ENCODE data around the gene EBI3. TPM values are rescaled to one million over a fixed set of nuclear protein-coding genes. Genes with fewer than 3 reads are reported as not detected.
"Not testable (repeated sequence)": the region's sequence is repeated elsewhere in the genome, so short reads cannot be mapped to it uniquely, and the experiment has no call there.

The EBI3 gene
- total and polyA plus RNA-seq, 9 donors = 0.58 to 6.6 (median 1.2) TPM; not detected in 1

- Histone ChIP-seq H3K27me3 (no peaks in the 10 kb centered on the region), H3K27ac (no peak overlapping the region), H3K9me3 (no peaks in the 10 kb centered on the region), H3K36me3 (no peaks in the 10 kb centered on the region), H3K4me3 (no peak overlapping the region), H3K4me1 (ENCODE audit: insufficient read depth) (peaks cover 1% of the 10 kb centered on the region)
- intact Hi-C loops (cut with DNase I) = loop anchor here (5.0 to 10.0 kb wide), 6 partner anchors 78 to 288 kb away; partner anchors contain the start of genes MPND (in 1 of the 4) and SEMA6B (in 1 of the 4)
- TF ChIP-seq, protein P1, sequence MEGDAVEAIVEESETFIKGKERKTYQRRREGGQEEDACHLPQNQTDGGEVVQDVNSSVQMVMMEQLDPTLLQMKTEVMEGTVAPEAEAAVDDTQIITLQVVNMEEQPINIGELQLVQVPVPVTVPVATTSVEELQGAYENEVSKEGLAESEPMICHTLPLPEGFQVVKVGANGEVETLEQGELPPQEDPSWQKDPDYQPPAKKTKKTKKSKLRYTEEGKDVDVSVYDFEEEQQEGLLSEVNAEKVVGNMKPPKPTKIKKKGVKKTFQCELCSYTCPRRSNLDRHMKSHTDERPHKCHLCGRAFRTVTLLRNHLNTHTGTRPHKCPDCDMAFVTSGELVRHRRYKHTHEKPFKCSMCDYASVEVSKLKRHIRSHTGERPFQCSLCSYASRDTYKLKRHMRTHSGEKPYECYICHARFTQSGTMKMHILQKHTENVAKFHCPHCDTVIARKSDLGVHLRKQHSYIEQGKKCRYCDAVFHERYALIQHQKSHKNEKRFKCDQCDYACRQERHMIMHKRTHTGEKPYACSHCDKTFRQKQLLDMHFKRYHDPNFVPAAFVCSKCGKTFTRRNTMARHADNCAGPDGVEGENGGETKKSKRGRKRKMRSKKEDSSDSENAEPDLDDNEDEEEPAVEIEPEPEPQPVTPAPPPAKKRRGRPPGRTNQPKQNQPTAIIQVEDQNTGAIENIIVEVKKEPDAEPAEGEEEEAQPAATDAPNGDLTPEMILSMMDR (IDR thresholded peaks at IDR 0.05) = peak; percentile 59 to 65 (median 62)
- TF ChIP-seq EP300 (IDR thresholded peaks at IDR 0.05) = no peak
- peak; percentile 34 to 72 (median 65) for DNase-seq
- 35 to 37% (median 35%) methylated on average over 21 of the region's 21 CpGs for WGBS, 3 donors
Measured at GRCh38 chr19:4267101-4267900, 38.0 kb downstream of the EBI3 start.

DNA sequence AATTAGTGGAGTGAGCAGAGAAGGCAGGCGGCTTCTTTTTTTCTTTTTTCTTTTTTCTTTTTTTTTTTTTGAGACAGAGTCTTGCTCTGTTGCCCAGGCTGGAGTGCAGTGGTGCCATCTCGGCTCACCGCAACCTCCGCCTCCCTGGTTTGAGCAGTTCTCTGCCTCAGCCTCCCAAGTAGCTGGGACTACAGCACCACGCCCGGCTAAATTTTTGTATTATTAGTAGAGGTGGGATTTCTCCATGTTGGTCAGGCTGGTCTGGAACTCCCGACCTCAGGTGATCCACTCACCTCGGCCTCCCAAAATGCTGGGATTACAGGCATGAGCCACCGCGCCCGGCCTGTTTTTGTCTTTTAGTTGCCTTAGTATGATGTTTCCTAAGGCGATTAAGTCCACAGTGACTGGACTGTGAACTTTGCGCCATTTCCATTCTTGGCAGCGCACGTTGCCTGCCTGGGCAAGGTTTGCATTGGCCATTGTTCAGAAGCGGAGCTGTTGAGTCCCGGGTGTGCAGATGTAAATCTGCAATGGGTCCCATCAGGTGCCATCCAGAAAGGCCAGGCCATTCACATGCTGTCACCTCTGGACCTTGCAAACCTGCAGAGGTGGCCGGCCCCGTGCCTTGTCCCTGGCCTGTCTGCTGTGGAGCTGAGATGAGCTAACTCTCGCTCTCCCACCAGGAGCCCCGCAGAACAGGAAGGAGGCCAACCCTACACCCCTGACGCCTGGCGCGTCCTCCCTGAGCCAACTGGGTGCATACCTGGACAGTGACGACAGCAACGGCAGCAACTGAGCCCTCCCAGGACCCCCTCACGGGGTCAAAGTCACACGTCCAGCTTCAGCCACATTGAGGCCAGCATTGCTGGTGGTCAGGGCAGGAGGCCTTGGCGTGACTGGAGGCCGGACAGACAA, 38.8 kb downstream of the EBI3 start:
- no peak overlapping the region for H3K4me3 ChIP-seq
- WGBS, 3 donors = 85 to 92% (median 86%) methylated on average over 28 to 30 of the region's 30 CpGs
- peaks cover 1% of the 10 kb centered on the region for H3K4me1 ChIP-seq (ENCODE audit: insufficient read depth)
- H3K27me3 ChIP-seq = no peaks in the 10 kb centered on the region
- DNase-seq = no peak
- no peaks in the 10 kb centered on the region for H3K9me3 ChIP-seq
- no peak overlapping the region for H3K27ac ChIP-seq
- no peaks in the 10 kb centered on the region for H3K36me3 ChIP-seq
- intact Hi-C loops (cut with DNase I) = loop anchor here (5.0 to 10.0 kb wide), 6 partner anchors 77 to 287 kb away; partner anchors contain the start of genes MPND (in 1 of the 4) and SEMA6B (in 1 of the 4)
- TF ChIP-seq, protein P1 (IDR thresholded peaks at IDR 0.05) = no peak
- TF ChIP-seq POLR2A (IDR thresholded peaks at IDR 0.05) (no peak), EP300 (IDR thresholded peaks at IDR 0.05) (no peak)

GRCh38 chr19:4268816-4269430, 39.6 kb downstream of the EBI3 start:
- no peaks in the 10 kb centered on the region for H3K27me3 ChIP-seq
- DNase-seq = no peak
- H3K27ac ChIP-seq = no peak overlapping the region
- 87 to 89% (median 89%) methylated on average over 12 to 13 of the region's 13 CpGs for WGBS, 3 donors
- TF ChIP-seq, protein P1 (IDR thresholded peaks at IDR 0.05) = no peak
- TF ChIP-seq POLR2A (IDR thresholded peaks at IDR 0.05) = no peak
- TF ChIP-seq EP300 (IDR thresholded peaks at IDR 0.05) = no peak
- H3K4me3 ChIP-seq = no peak overlapping the region
- intact Hi-C loops (cut with DNase I) = loop anchor here (5.0 to 10.0 kb wide), 6 partner anchors 76 to 286 kb away; partner anchors contain the start of genes MPND (in 1 of the 4) and SEMA6B (in 1 of the 4)
- H3K9me3 ChIP-seq = no peaks in the 10 kb centered on the region
- H3K36me3 ChIP-seq = no peaks in the 10 kb centered on the region
- H3K4me1 ChIP-seq (ENCODE audit: insufficient read depth) = peaks cover 1% of the 10 kb centered on the region

GRCh38 chr19:4272894-4273293, 43.6 kb downstream of the EBI3 start:
- WGBS, 3 donors = 65 to 79% (median 69%) methylated on average over 10 of the region's 10 CpGs
- Histone ChIP-seq H3K36me3 (no peaks in the 10 kb centered on the region), H3K27me3 (no peaks in the 10 kb centered on the region), H3K4me1 (ENCODE audit: insufficient read depth) (peaks cover 1% of the 10 kb centered on the region), H3K27ac (no peak overlapping the region), H3K4me3 (no peak overlapping the region), H3K9me3 (no peaks in the 10 kb centered on the region)
- TF ChIP-seq, protein P1 (IDR thresholded peaks at IDR 0.05) = no peak
- TF ChIP-seq POLR2A (IDR thresholded peaks at IDR 0.05) (no peak), EP300 (IDR thresholded peaks at IDR 0.05) (no peak)
- intact Hi-C loops (cut with DNase I) = no loop called here
- no peak for DNase-seq

DNA sequence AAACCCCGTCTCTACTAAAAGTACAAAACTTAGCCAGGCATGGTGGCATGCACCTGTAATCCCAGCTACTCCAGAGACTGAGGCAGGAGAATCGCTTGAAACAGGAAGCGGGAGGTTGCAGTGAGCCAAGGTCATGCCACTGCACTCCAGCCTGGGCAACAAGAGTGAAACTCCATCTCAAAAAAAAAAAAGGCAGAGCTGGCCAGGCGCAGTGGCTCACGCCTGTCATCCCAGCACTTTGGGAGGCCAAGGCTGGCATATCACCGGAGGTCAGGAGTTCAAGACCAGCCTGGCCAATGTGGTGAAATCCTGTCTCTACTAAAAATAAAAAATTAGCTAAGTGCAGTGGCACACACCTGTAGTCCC, 45.0 kb downstream of the EBI3 start:
- H3K27me3 ChIP-seq; DNase-seq; H3K9me3 ChIP-seq; H3K4me1 ChIP-seq (ENCODE audit: insufficient read depth); H3K36me3 ChIP-seq; intact Hi-C loops (cut with DNase I); H3K27ac ChIP-seq; H3K4me3 ChIP-seq: not testable (repeated sequence)
- 75 to 88% (median 82%) methylated on average over 6 of the region's 6 CpGs for WGBS, 3 donors
